Loucy (cell line): ENCODE data around the gene STPG2.

Experiments
- H2AFZ ChIP-seq: fragments of 200-600 bp; sonication (generic); 2 replicates; pipeline ENCODE4 v1.6.0; 2016; ENCODE audit warnings: antibody characterized with exemption, mild to moderate bottlenecking, low read length, moderate library complexity
- H3F3A ChIP-seq: fragments of 200-600 bp; 2 replicates; pipeline ENCODE4 v1.6.0; 2016; ENCODE audit warnings: antibody characterized with exemption, low read depth, mild to moderate bottlenecking
- H3K27me3 ChIP-seq: fragments of 200-600 bp; sonication (generic); 2 replicates; pipeline ENCODE4 v1.6.1; 2014; ENCODE audit warnings: low read length, mild to moderate bottlenecking; ENCODE audit not compliant: insufficient read depth, poor library complexity, severe bottlenecking
- H3K36me3 ChIP-seq: fragments of 200-600 bp; sonication (generic); 2 replicates; pipeline ENCODE4 v1.6.1; 2016; ENCODE audit warnings: low read length; ENCODE audit not compliant: insufficient read depth
- H3K4me1 ChIP-seq: fragments of 200-600 bp; sonication (generic); 2 replicates; pipeline ENCODE4 v1.5.1; 2014; ENCODE audit warnings: low read length, mild to moderate bottlenecking; ENCODE audit not compliant: insufficient read depth, poor library complexity, severe bottlenecking
- H3K4me2 ChIP-seq: fragments of 200-600 bp; sonication (generic); 2 replicates; pipeline ENCODE4 v1.6.0; 2014; ENCODE audit warnings: antibody characterized with exemption, low read length, low read depth, mild to moderate bottlenecking; ENCODE audit not compliant: poor library complexity, severe bottlenecking
- H3K4me3 ChIP-seq: fragments of 200-600 bp; sonication (generic); 2 replicates; pipeline ENCODE4 v1.5.1; 2014; ENCODE audit warnings: low read length, mild to moderate bottlenecking, mixed read lengths; ENCODE audit not compliant: poor library complexity, severe bottlenecking
- H3K79me2 ChIP-seq: fragments of 200-600 bp; sonication (generic); 2 replicates; pipeline ENCODE4 v1.6.1; 2014; ENCODE audit warnings: low read length; ENCODE audit not compliant: insufficient read depth
- H3K9ac ChIP-seq: fragments of 200-600 bp; sonication (generic); 2 replicates; pipeline ENCODE4 v1.6.0; 2014; ENCODE audit warnings: mild to moderate bottlenecking, low read depth, low read length, moderate library complexity; ENCODE audit not compliant: poor library complexity, severe bottlenecking
- H3K9me2 ChIP-seq: fragments of 200-600 bp; sonication (generic); replicated peaks from 2 replicates; pipeline ENCODE4 v1.6.1; 2016; ENCODE audit warnings: low read depth, low read length, mixed read lengths
- H3K9me3 ChIP-seq: fragments of 200-600 bp; sonication (generic); 2 replicates; pipeline ENCODE4 v1.6.1; 2014; ENCODE audit warnings: mild to moderate bottlenecking, antibody characterized with exemption, low read length, low read depth; ENCODE audit not compliant: insufficient read depth
- H4K20me1 ChIP-seq: fragments of 200-600 bp; sonication (generic); 2 replicates; pipeline ENCODE4 v1.6.0; 2014; ENCODE audit warnings: antibody characterized with exemption, low read length, mild to moderate bottlenecking; ENCODE audit not compliant: insufficient read depth, poor library complexity, severe bottlenecking
- EZH2phosphoT487 ChIP-seq: fragments of 200-600 bp; IDR thresholded peaks from 2 replicates; pipeline ENCODE4 v1.6.1; 2018; ENCODE audit warnings: antibody characterized with exemption, mild to moderate bottlenecking, moderate library complexity, borderline replicate concordance
- TF ChIP-seq, protein P1 (sequence below): fragments of 200-600 bp; sonication (generic); conservative IDR thresholded peaks from 2 replicates; pipeline ENCODE4 v1.5.1; 2014; ENCODE audit warnings: mild to moderate bottlenecking, antibody characterized with exemption, low read length

Gene STPG2

DNA sequence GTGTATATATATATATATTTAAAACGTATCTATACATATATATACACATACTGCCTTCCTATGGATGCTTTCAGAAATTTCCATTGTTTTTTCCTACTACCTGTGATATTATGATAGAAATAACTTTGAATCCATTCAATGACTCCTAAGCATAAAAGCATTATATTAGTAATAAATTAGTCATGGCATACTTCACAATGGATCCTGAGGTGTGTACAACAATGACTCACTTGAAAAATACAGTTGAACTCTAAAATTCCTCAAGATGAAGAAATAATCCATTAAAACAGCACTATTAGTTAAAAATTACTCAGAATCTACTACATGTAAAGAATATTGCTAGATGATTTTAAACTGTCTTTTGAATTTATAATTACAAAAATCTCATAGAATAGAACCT, 201.1 kb downstream of the STPG2 start:
- Histone ChIP-seq H4K20me1 (no peaks in the 10 kb centered on the region), H3K36me3 (no peaks in the 10 kb centered on the region), H2AFZ (no peak overlapping the region), H3K79me2 (no peaks in the 10 kb centered on the region), H3K9me3 (no peaks in the 10 kb centered on the region; the same call in 1 of the 2 replicates), H3K9me2 (no peaks in the 10 kb centered on the region), H3F3A (no peaks in the 10 kb centered on the region), H3K27me3 (no peaks in the 10 kb centered on the region), H3K4me2 (no peak overlapping the region), H3K9ac (no peak overlapping the region), H3K4me3 (no peak overlapping the region), H3K4me1 (no peaks in the 10 kb centered on the region)
- TF ChIP-seq EZH2phosphoT487 = no peak
- TF ChIP-seq, protein P1, sequence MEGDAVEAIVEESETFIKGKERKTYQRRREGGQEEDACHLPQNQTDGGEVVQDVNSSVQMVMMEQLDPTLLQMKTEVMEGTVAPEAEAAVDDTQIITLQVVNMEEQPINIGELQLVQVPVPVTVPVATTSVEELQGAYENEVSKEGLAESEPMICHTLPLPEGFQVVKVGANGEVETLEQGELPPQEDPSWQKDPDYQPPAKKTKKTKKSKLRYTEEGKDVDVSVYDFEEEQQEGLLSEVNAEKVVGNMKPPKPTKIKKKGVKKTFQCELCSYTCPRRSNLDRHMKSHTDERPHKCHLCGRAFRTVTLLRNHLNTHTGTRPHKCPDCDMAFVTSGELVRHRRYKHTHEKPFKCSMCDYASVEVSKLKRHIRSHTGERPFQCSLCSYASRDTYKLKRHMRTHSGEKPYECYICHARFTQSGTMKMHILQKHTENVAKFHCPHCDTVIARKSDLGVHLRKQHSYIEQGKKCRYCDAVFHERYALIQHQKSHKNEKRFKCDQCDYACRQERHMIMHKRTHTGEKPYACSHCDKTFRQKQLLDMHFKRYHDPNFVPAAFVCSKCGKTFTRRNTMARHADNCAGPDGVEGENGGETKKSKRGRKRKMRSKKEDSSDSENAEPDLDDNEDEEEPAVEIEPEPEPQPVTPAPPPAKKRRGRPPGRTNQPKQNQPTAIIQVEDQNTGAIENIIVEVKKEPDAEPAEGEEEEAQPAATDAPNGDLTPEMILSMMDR = no peak

DNA sequence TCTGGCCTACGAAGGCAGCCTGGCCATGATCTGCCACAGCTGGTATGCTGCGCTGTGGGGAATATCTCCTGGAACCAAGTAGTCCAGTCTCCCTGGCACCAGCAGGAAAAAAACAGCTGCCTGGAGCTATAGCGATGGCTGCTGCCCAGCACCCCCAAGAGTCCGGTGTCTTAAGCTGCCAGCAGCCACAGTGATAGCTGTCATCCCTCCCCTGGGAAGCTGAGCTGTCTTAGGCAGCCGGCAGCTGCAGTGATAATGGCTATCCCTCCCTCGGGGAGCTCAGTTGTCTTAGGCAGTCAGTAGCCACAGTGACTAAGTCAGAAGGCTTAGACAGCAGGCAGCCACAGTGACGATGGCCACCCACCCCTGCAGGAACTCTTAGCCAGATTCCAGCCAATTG, 205.1 kb downstream of the STPG2 start:
- Histone ChIP-seq H3K27me3 (no peaks in the 10 kb centered on the region), H3K9me2 (no peaks in the 10 kb centered on the region), H2AFZ (no peak overlapping the region), H3K79me2 (no peaks in the 10 kb centered on the region), H3K4me1 (no peaks in the 10 kb centered on the region), H3K36me3 (no peaks in the 10 kb centered on the region), H3K4me3 (no peak overlapping the region), H3K4me2 (no peak overlapping the region), H3K9ac (no peak overlapping the region), H3F3A (no peaks in the 10 kb centered on the region), H3K9me3 (no peaks in the 10 kb centered on the region; the same call in 1 of the 2 replicates), H4K20me1 (no peaks in the 10 kb centered on the region)
- TF ChIP-seq EZH2phosphoT487 = no peak
- TF ChIP-seq, protein P1 = no peak

DNA sequence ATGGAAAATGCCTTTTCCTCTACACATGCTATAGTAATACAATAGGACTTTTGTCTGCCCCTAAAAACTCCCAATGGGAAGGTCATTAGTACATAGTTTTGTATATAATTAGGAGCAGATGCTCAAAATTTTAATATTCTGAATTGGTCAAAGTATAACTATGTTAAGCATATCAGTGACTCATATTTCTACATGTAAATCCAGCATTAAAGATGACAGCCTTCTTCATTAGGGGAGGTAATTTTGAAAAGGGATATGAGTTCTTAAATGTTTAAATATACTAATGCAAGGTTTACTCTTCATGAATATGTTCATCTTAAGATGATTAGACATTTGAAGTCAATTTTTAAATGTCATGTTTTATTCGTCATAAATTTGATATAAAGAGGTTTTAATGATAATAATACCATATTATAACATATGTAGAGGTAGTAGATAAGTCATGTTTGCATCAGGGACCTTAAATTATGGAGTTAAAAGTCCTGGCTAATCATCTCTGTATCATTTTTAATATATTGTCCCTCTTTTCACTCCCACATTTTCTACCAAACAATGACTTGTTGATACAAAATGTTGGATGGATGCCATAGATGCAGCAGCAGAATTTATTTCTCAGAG, 218.8 kb downstream of the STPG2 start:
- Histone ChIP-seq H3K9ac (no peak overlapping the region), H3K4me2 (no peak overlapping the region), H3K27me3 (no peaks in the 10 kb centered on the region), H3K9me2 (no peaks in the 10 kb centered on the region), H3K79me2 (no peaks in the 10 kb centered on the region), H3F3A (no peaks in the 10 kb centered on the region), H3K4me1 (no peaks in the 10 kb centered on the region), H4K20me1 (no peaks in the 10 kb centered on the region), H3K4me3 (no peak overlapping the region), H2AFZ (no peak overlapping the region), H3K9me3 (no peaks in the 10 kb centered on the region), H3K36me3 (no peaks in the 10 kb centered on the region)
- TF ChIP-seq, protein P1 = no peak
